Measurements from ENCODE around the gene CHI3L2.

CHI3L2 gene

DNA sequence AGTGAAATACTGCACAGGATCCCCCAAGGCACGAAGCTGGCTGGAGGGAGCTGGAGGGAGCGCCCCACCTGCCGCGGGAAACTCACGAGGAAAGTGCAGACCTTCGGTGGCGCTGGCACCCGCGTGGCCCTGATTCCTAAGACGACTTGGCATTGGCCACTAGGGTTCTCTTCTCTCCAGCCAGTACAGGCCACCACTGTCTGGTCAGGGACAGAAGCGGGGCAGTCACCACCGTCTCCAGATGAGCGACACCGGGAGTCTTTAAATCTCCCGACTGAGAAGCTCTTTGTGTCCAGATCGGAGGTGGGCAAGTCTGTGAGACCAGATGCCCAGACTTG lies 43.9 kb downstream of the CHI3L2 start:
- Histone ChIP-seq H3K9me3 (ENCODE audit: low read length) (peaks cover 5% of the 10 kb centered on the region), H3K9ac (ENCODE audit: low read length) (no peak overlapping the region), H3K27me3 (ENCODE audit: control insufficient read depth in 1 of 2, insufficient read depth in 2 of 2, low read length in 2 of 2) (peaks cover 12 to 22% of the 10 kb centered on the region in 2 donors), H3K27ac (ENCODE audit: low read depth, low read length) (no peak overlapping the region), H3K4me3 (ENCODE audit: low read depth in 1 of 2, low read length in 2 of 2) (no peak overlapping the region), H3K36me3 (ENCODE audit: insufficient read depth, low read length) (no peaks in the 10 kb centered on the region), H3K4me1 (ENCODE audit: insufficient read depth, low read length) (no peaks in the 10 kb centered on the region)

DNA sequence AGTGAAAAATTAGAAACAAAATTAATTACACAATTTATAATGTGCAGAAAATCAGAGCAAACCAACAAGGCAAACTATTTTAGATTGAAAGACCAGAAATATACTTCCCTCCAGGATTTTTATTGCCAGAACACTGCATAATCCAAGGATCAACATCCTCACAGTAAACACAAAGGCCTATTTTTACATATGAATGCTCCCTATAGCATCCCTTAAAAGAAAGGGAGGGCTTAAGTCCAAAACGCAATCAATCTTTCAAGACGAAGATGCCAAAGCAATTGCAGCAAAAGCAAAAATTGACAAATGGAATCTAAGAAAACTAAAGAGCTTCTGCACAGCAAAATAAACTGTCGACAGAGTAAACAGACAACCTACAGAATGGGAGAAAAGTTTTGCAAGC lies 44.6 kb downstream of the CHI3L2 start:
- no peak overlapping the region for H3K27ac ChIP-seq (ENCODE audit: low read depth, low read length)
- peaks cover 5% of the 10 kb centered on the region for H3K9me3 ChIP-seq (ENCODE audit: low read length)
- H3K4me1 ChIP-seq (ENCODE audit: insufficient read depth, low read length), result no peaks in the 10 kb centered on the region
- H3K36me3 ChIP-seq (ENCODE audit: insufficient read depth, low read length), result no peaks in the 10 kb centered on the region
- no peak overlapping the region for H3K4me3 ChIP-seq (ENCODE audit: low read depth in 1 of 2, low read length in 2 of 2)
- no peak overlapping the region for H3K9ac ChIP-seq (ENCODE audit: low read length)
- H3K27me3 ChIP-seq (ENCODE audit: control insufficient read depth in 1 of 2, insufficient read depth in 2 of 2, low read length in 2 of 2), result peaks cover 12 to 22% of the 10 kb centered on the region in 2 donors

GRCh38 chr1:111274653-111275052 lies 47.1 kb downstream of the CHI3L2 start:
- no peak overlapping the region for H3K27ac ChIP-seq (ENCODE audit: low read depth, low read length)
- no peak overlapping the region for H3K4me3 ChIP-seq (ENCODE audit: low read depth in 1 of 2, low read length in 2 of 2)
- no peak overlapping the region for H3K9ac ChIP-seq (ENCODE audit: low read length)
- no peaks in the 10 kb centered on the region for H3K4me1 ChIP-seq (ENCODE audit: insufficient read depth, low read length)
- H3K27me3 ChIP-seq (ENCODE audit: control insufficient read depth in 1 of 2, insufficient read depth in 2 of 2, low read length in 2 of 2), result peaks cover 12 to 22% of the 10 kb centered on the region in 2 donors
- H3K36me3 ChIP-seq (ENCODE audit: insufficient read depth, low read length), result no peaks in the 10 kb centered on the region
- no peaks in the 10 kb centered on the region for H3K9me3 ChIP-seq (ENCODE audit: low read length)

DNA sequence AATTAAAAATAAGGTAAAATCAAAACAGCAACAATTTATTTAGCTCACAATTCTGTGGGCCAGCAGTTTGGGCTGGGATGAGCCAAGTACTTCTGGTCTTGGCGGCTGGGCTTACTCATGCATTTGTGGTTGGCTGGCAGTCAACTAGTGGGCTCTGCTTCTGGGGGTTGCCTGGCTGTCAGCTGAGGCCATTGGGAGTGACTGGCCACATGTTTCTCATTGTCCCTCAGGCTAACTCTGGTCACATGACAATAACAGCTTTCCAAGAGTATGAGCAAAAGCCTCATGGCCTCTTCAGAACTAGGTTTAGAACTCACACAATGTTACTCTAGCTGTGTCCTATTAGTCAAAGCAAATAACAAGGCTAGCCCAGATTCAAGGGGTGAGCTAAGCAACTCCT lies 47.6 kb downstream of the CHI3L2 start:
- Histone ChIP-seq H3K27ac (ENCODE audit: low read depth, low read length) (no peak overlapping the region), H3K4me3 (ENCODE audit: low read depth in 1 of 2, low read length in 2 of 2) (no peak overlapping the region), H3K9ac (ENCODE audit: low read length) (no peak overlapping the region), H3K4me1 (ENCODE audit: insufficient read depth, low read length) (no peaks in the 10 kb centered on the region), H3K9me3 (ENCODE audit: low read length) (no peaks in the 10 kb centered on the region), H3K36me3 (ENCODE audit: insufficient read depth, low read length) (no peaks in the 10 kb centered on the region), H3K27me3 (ENCODE audit: control insufficient read depth in 1 of 2, insufficient read depth in 2 of 2, low read length in 2 of 2) (peaks cover 12 to 21% of the 10 kb centered on the region in 2 donors)

DNA sequence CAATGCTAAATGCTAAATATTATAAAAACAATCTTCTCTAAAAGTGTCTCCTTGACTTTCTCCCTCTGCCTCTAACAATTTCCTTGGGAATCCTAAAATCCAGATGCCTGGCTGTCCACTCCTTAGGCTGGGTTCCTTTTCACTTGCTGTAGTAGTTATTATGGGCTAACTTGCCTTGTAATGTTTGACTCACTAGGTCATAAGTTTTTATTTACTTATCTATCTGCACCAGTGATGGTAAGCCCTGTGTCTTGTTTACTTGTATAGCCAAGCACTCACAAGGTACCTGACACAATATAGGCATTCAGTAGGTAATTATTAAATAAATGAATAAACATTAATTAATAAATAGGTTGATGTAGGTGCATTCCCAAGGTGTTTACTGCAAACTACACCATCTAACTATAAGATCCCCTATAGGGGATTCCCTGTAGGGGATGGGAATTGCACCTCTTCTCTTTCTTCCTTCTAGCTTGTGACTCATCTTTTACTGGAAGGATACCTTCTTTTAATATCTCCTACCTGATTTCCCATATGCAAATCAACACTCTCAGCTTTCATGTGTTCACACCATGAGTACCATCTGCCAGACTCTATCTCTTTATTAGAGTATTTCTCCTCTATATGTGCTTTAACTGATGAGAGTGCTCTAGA lies 48.4 kb downstream of the CHI3L2 start:
- Histone ChIP-seq H3K9ac (ENCODE audit: low read length) (no peak overlapping the region), H3K27me3 (ENCODE audit: control insufficient read depth in 1 of 2, insufficient read depth in 2 of 2, low read length in 2 of 2) (peaks cover 9 to 13% of the 10 kb centered on the region in 2 donors), H3K36me3 (ENCODE audit: insufficient read depth, low read length) (no peaks in the 10 kb centered on the region), H3K4me3 (ENCODE audit: low read depth in 1 of 2, low read length in 2 of 2) (no peak overlapping the region), H3K27ac (ENCODE audit: low read depth, low read length) (no peak overlapping the region), H3K4me1 (ENCODE audit: insufficient read depth, low read length) (no peaks in the 10 kb centered on the region), H3K9me3 (ENCODE audit: low read length) (no peaks in the 10 kb centered on the region)

GRCh38 chr1:111279144-111279543 lies 51.6 kb downstream of the CHI3L2 start:
- Histone ChIP-seq H3K27me3 (ENCODE audit: control insufficient read depth in 1 of 2, insufficient read depth in 2 of 2, low read length in 2 of 2) (no peaks in the 10 kb centered on the region), H3K9me3 (ENCODE audit: low read length) (no peaks in the 10 kb centered on the region), H3K36me3 (ENCODE audit: insufficient read depth, low read length) (no peaks in the 10 kb centered on the region), H3K9ac (ENCODE audit: low read length) (no peak overlapping the region), H3K4me1 (ENCODE audit: insufficient read depth, low read length) (no peaks in the 10 kb centered on the region), H3K27ac (ENCODE audit: low read depth, low read length) (no peak overlapping the region), H3K4me3 (ENCODE audit: low read depth in 1 of 2, low read length in 2 of 2) (no peak overlapping the region)

DNA sequence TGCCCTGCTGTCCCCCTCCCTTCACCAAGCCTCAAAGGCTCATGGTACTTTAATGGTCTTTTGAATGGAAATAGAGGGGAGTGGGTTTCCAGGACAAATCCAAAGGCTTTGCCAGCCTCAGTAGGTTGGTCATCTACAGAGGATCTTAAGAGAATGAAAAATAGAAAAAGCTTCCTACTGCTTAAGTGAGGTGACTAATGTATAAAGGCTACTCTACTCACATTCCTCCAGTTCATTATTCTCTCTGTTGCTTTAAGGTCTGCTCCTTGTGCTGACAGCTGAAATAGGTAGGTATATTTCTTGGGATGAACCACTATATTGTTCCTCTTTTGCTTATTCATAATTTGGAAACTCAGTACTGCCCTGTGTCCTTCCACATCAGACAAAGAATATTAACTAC lies 52.8 kb downstream of the CHI3L2 start:
- H3K27ac ChIP-seq (ENCODE audit: low read depth, low read length), result no peak overlapping the region
- no peaks in the 10 kb centered on the region for H3K4me1 ChIP-seq (ENCODE audit: insufficient read depth, low read length)
- no peak overlapping the region for H3K4me3 ChIP-seq (ENCODE audit: low read depth in 1 of 2, low read length in 2 of 2)
- no peaks in the 10 kb centered on the region for H3K9me3 ChIP-seq (ENCODE audit: low read length)
- H3K9ac ChIP-seq (ENCODE audit: low read length), result no peak overlapping the region
- no peaks in the 10 kb centered on the region for H3K36me3 ChIP-seq (ENCODE audit: insufficient read depth, low read length)
- H3K27me3 ChIP-seq (ENCODE audit: control insufficient read depth in 1 of 2, insufficient read depth in 2 of 2, low read length in 2 of 2), result no peaks in the 10 kb centered on the region

- H3K4me1 ChIP-seq (ENCODE audit: insufficient read depth, low read length), result no peaks in the 10 kb centered on the region
Measured at GRCh38 chr1:111281411-111281810, 53.9 kb downstream of the CHI3L2 start.

DNA sequence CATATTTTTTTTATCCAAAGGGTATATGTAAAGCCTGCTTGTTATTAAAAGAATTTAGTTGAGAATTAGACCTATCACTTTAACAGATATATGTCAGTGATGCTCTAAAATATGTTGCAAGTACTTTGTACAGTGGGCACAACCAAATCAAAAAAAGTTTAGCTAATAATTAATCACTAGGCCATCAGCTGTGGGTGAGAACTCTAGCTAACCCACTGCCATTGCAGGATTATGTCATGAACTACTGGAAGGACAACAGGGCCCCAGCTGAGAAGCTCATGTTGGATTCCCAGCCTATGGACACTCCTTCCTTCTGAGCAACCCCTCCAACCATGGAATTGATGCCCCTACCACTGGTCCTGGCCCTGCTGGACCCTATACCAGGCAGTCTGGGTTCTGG lies 56.3 kb downstream of the CHI3L2 start:
- H3K27ac ChIP-seq (ENCODE audit: low read depth, low read length), result no peak overlapping the region
- H3K36me3 ChIP-seq (ENCODE audit: insufficient read depth, low read length), result no peaks in the 10 kb centered on the region
- no peaks in the 10 kb centered on the region for H3K9me3 ChIP-seq (ENCODE audit: low read length)
- no peaks in the 10 kb centered on the region for H3K27me3 ChIP-seq (ENCODE audit: control insufficient read depth in 1 of 2, insufficient read depth in 2 of 2, low read length in 2 of 2)
- H3K9ac ChIP-seq (ENCODE audit: low read length), result no peak overlapping the region
- no peaks in the 10 kb centered on the region for H3K4me1 ChIP-seq (ENCODE audit: insufficient read depth, low read length)
- H3K4me3 ChIP-seq (ENCODE audit: low read depth in 1 of 2, low read length in 2 of 2), result no peak overlapping the region

More at GRCh38 chr1:111281411-111281810, 53.9 kb downstream of the CHI3L2 start:
- Histone ChIP-seq H3K9ac (ENCODE audit: low read length) (no peak overlapping the region), H3K4me3 (ENCODE audit: low read depth in 1 of 2, low read length in 2 of 2) (no peak overlapping the region), H3K27ac (ENCODE audit: low read depth, low read length) (no peak overlapping the region), H3K36me3 (ENCODE audit: insufficient read depth, low read length) (no peaks in the 10 kb centered on the region), H3K27me3 (ENCODE audit: control insufficient read depth in 1 of 2, insufficient read depth in 2 of 2, low read length in 2 of 2) (no peaks in the 10 kb centered on the region), H3K9me3 (ENCODE audit: low read length) (no peaks in the 10 kb centered on the region)

GRCh38 chr1:111285879-111286278 lies 58.4 kb downstream of the CHI3L2 start:
- H3K27me3 ChIP-seq (ENCODE audit: control insufficient read depth in 1 of 2, insufficient read depth in 2 of 2, low read length in 2 of 2), result no peaks in the 10 kb centered on the region
- no peaks in the 10 kb centered on the region for H3K4me1 ChIP-seq (ENCODE audit: insufficient read depth, low read length)
- H3K9ac ChIP-seq (ENCODE audit: low read length), result no peak overlapping the region
- no peaks in the 10 kb centered on the region for H3K9me3 ChIP-seq (ENCODE audit: low read length)
- no peak overlapping the region for H3K27ac ChIP-seq (ENCODE audit: low read depth, low read length)
- H3K4me3 ChIP-seq (ENCODE audit: low read depth in 1 of 2, low read length in 2 of 2), result no peak overlapping the region
- no peaks in the 10 kb centered on the region for H3K36me3 ChIP-seq (ENCODE audit: insufficient read depth, low read length)

- Histone ChIP-seq H3K9ac (ENCODE audit: low read length) (no peak overlapping the region), H3K27me3 (ENCODE audit: control insufficient read depth in 1 of 2, insufficient read depth in 2 of 2, low read length in 2 of 2) (no peaks in the 10 kb centered on the region), H3K9me3 (ENCODE audit: low read length) (no peaks in the 10 kb centered on the region), H3K27ac (ENCODE audit: low read depth, low read length) (no peak overlapping the region), H3K4me3 (ENCODE audit: low read depth in 1 of 2, low read length in 2 of 2) (no peak overlapping the region), H3K4me1 (ENCODE audit: insufficient read depth, low read length) (no peaks in the 10 kb centered on the region), H3K36me3 (ENCODE audit: insufficient read depth, low read length) (no peaks in the 10 kb centered on the region)
Measured at GRCh38 chr1:111286912-111287311, 59.4 kb downstream of the CHI3L2 start.

- H3K4me1 ChIP-seq (ENCODE audit: insufficient read depth, low read length), result no peaks in the 10 kb centered on the region
- no peaks in the 10 kb centered on the region for H3K36me3 ChIP-seq (ENCODE audit: insufficient read depth, low read length)
- H3K9me3 ChIP-seq (ENCODE audit: low read length), result no peaks in the 10 kb centered on the region
- H3K4me3 ChIP-seq (ENCODE audit: low read depth in 1 of 2, low read length in 2 of 2), result no peak overlapping the region
- no peak overlapping the region for H3K9ac ChIP-seq (ENCODE audit: low read length)
- no peaks in the 10 kb centered on the region for H3K27me3 ChIP-seq (ENCODE audit: control insufficient read depth in 1 of 2, insufficient read depth in 2 of 2, low read length in 2 of 2)
- H3K27ac ChIP-seq (ENCODE audit: low read depth, low read length), result no peak overlapping the region
Measured at GRCh38 chr1:111289371-111289770, 61.9 kb downstream of the CHI3L2 start.
